Parathyroid adenoma (tissue), 2 donors: ENCODE data around the gene SLC1A4.
"Not testable (repeated sequence)": the region's sequence is repeated elsewhere in the genome, so short reads cannot be mapped to it uniquely, and the experiment has no call there.

Experiments used
- H2AFZ ChIP-seq: fragments of 300-600 bp; sonication (generic); one replicate; pipeline ENCODE4 v1.7.0; 2017; ENCODE audit warnings: antibody characterized with exemption, mild to moderate bottlenecking
- H3K27ac ChIP-seq: fragments of 300-600 bp; sonication (generic); one replicate; pipeline ENCODE4 v1.7.0; 2017
- H3K27me3 ChIP-seq: fragments of 300-600 bp; sonication (generic); one replicate; pipeline ENCODE4 v1.7.0; 2017; ENCODE audit warnings: low read length; ENCODE audit not compliant: control insufficient read depth, insufficient read depth
- H3K36me3 ChIP-seq: fragments of 300-600 bp; sonication (generic); one replicate; pipeline ENCODE4 v1.7.0; 2017; ENCODE audit warnings: low read length; ENCODE audit not compliant: control insufficient read depth, insufficient read depth
- H3K4me1 ChIP-seq: fragments of 300-600 bp; sonication (generic); one replicate; pipeline ENCODE4 v1.7.0; 2017; ENCODE audit warnings: control low read depth
- H3K4me2 ChIP-seq: fragments of 300-600 bp; sonication (generic); one replicate; pipeline ENCODE4 v1.7.0; 2017; ENCODE audit warnings: low read length
- H3K4me3 ChIP-seq: fragments of 300-600 bp; sonication (generic); one replicate; pipeline ENCODE4 v1.7.0; 2017; ENCODE audit warnings: low read depth, low read length
- H3K79me2 ChIP-seq: fragments of 300-600 bp; sonication (generic); one replicate; pipeline ENCODE4 v1.7.0; 2017; ENCODE audit warnings: control low read depth
- H3K9ac ChIP-seq: fragments of 300-600 bp; sonication (generic); one replicate; pipeline ENCODE4 v1.7.0; 2017; ENCODE audit warnings: mild to moderate bottlenecking
- H3K9me3 ChIP-seq: fragments of 300-600 bp; sonication (generic); one replicate; pipeline ENCODE4 v1.7.0; 2017; ENCODE audit warnings: low read length; ENCODE audit not compliant: control insufficient read depth
- CTCF ChIP-seq: fragments of 300-600 bp; sonication (generic); IDR thresholded peaks from one replicate; pipeline ENCODE4 v1.7.0; 2017; ENCODE audit warnings: antibody characterized with exemption, mild to moderate bottlenecking
- donor health status: primary hyperparathyroidism.

The SLC1A4 gene

GRCh38 chr2:64998658-64999061, 9.5 kb downstream of the SLC1A4 start:
- Histone ChIP-seq H3K9ac (no peak overlapping the region), H3K27ac (peak overlapping the region; percentile 9), H3K4me2 (no peak overlapping the region), H3K4me1 (peaks cover 3% of the 10 kb centered on the region), H3K9me3 (no peaks in the 10 kb centered on the region), H3K36me3 (no peaks in the 10 kb centered on the region), H2AFZ (no peak overlapping the region), H3K4me3 (no peak overlapping the region), H3K27me3 (no peaks in the 10 kb centered on the region), H3K79me2 (peaks cover 8% of the 10 kb centered on the region)
- no peak for TF ChIP-seq CTCF

DNA sequence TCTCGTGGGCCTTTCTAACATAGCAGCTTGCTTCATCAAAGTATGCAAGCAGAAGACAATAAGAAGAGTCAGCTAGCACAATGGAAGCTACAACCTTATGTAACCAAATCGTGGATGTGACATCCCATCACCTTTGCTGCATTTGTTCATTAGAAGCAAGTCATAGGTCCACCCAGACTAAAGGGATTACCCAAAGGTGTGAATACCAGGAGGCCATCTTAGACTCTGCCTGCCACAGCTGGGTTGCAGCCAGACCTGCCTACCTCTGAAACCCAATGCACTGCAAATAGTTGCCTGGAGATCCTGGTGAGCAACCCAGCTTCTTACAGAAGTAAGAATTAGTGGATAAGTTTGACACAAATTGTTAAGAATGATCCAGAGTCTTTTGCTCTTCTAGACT, 10.6 kb downstream of the SLC1A4 start:
- no peak for TF ChIP-seq CTCF
- H3K27ac ChIP-seq: no peak overlapping the region
- H3K4me2 ChIP-seq: no peak overlapping the region
- no peaks in the 10 kb centered on the region for H3K36me3 ChIP-seq
- no peak overlapping the region for H3K4me3 ChIP-seq
- no peak overlapping the region for H3K9ac ChIP-seq
- no peak overlapping the region for H2AFZ ChIP-seq
- H3K4me1 ChIP-seq: peaks cover 3% of the 10 kb centered on the region
- peaks cover 5% of the 10 kb centered on the region for H3K79me2 ChIP-seq
- H3K9me3 ChIP-seq: no peaks in the 10 kb centered on the region
- H3K27me3 ChIP-seq: no peaks in the 10 kb centered on the region

GRCh38 chr2:65000644-65001043, 11.4 kb downstream of the SLC1A4 start:
- H3K4me2 ChIP-seq: no peak overlapping the region
- H3K79me2 ChIP-seq: peaks cover 5% of the 10 kb centered on the region
- no peak overlapping the region for H2AFZ ChIP-seq
- TF ChIP-seq CTCF: no peak
- no peaks in the 10 kb centered on the region for H3K27me3 ChIP-seq
- H3K9ac ChIP-seq: no peak overlapping the region
- H3K27ac ChIP-seq: no peak overlapping the region
- H3K36me3 ChIP-seq: no peaks in the 10 kb centered on the region
- H3K4me1 ChIP-seq: peaks cover 3% of the 10 kb centered on the region
- H3K4me3 ChIP-seq: no peak overlapping the region
- H3K9me3 ChIP-seq: no peaks in the 10 kb centered on the region

GRCh38 chr2:65003037-65003436, 13.8 kb downstream of the SLC1A4 start:
- Histone ChIP-seq H2AFZ (no peak overlapping the region), H3K4me3 (no peak overlapping the region), H3K9me3 (no peaks in the 10 kb centered on the region), H3K79me2 (peaks cover 5% of the 10 kb centered on the region), H3K27ac (no peak overlapping the region), H3K4me2 (no peak overlapping the region), H3K4me1 (peaks cover 3% of the 10 kb centered on the region), H3K27me3 (no peaks in the 10 kb centered on the region), H3K36me3 (no peaks in the 10 kb centered on the region), H3K9ac (no peak overlapping the region)
- TF ChIP-seq CTCF: no peak

- H3K79me2 ChIP-seq, H3K27ac ChIP-seq, H3K27me3 ChIP-seq, H3K4me3 ChIP-seq, H3K4me2 ChIP-seq, H3K36me3 ChIP-seq, H3K9ac ChIP-seq, H2AFZ ChIP-seq, H3K9me3 ChIP-seq, H3K4me1 ChIP-seq: not testable (repeated sequence)
Observed at GRCh38 chr2:65004232-65004631, 15.0 kb downstream of the SLC1A4 start.
